ENCODE data around the gene DCUN1D1. TPM values are rescaled to one million over a fixed set of nuclear protein-coding genes. Genes with fewer than 3 reads are reported as not detected.

DCUN1D1 gene
- total and polyA plus RNA-seq, 2 of the 8 experiments (the other 6 are each of a cell fraction or from before 2014, with no cell fraction given), result 6.8 to 70.3 TPM

GRCh38 chr3:182895513-182896112 is 84.7 kb downstream of the DCUN1D1 start (continued):
- TF ChIP-seq CHD7 (IDR thresholded peaks at IDR 0.05; ENCODE audit: insufficient replicate concordance, low read length) (no peak), E2F6 (IDR thresholded peaks at IDR 0.05) (no peak), ASH2L (IDR thresholded peaks at IDR 0.05; ENCODE audit: low read length) (no peak), KDM5A (IDR thresholded peaks at IDR 0.05; ENCODE audit: low read length) (no peak), NRF1 (IDR thresholded peaks at IDR 0.05; ENCODE audit: low read depth, low read length) (no peak)
